HepG2 (cell line): ENCODE results near the gene PTPN3.

Experiments
- MIER3 ChIP-seq: IDR thresholded peaks from 2 replicates; pipeline ENCODE4 v1.6.1; 2016; ENCODE audit warnings: missing compliant biosample characterization, borderline replicate concordance
- TCF7L2 ChIP-seq: IDR thresholded peaks from 2 replicates; pipeline ENCODE4 v1.6.1; 2011; ENCODE audit warnings: mild to moderate bottlenecking, low read depth, low read length, moderate library complexity
- ZNF713 ChIP-seq: sonication (generic); formaldehyde crosslinking; IDR thresholded peaks from 2 replicates; pipeline ENCODE4 v1.4.0; 2020; ENCODE audit warnings: mild to moderate bottlenecking, missing genetic modification reagents
- TF ChIP-seq, protein P1 (sequence below): IDR thresholded peaks from 2 replicates; pipeline ENCODE4 v1.6.1; 2016; ENCODE audit warnings: low read depth, borderline replicate concordance

DNA sequence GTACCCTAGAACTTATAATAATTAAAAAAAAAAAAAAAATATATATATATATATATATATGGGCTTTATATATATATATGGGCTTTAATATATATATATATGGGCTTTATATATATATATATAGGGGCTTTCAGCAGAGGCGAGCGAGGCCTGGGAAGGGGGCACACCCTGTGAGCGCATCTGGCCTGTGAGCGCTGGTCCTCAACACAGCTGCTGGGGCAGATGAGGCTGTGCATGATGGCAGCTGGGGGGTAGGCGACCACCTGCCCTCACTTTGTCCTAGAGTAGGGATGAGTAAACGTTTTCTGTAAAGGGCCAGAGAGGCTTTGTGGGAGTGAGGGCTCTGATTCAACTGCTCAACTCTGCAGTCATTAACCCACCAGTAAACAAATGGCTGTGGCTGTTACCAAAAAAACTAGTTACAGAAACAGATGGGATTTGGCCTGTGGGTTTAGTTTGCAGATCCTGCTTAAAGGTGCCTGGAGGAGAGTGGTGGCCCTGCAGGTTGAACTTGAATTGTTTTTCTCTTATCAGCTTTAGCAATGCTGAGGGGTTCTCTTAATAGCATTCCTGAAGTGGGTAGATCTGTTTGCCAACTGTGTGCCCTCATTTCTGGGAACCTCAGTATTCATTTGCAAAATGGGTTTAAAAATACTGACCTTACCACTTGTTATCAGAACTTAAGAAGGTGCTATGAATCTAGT, 89.2 kb downstream of the PTPN3 start:
- TF ChIP-seq MIER3 (CRISPR knock-in tag) (no peak), ZNF713 (no peak), TCF7L2 (no peak)
- TF ChIP-seq, protein P1, sequence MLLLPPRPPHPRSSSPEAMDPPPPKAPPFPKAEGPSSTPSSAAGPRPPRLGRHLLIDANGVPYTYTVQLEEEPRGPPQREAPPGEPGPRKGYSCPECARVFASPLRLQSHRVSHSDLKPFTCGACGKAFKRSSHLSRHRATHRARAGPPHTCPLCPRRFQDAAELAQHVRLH: no peak
